Stimulated activated effector memory CD8-positive, alpha-beta T cell treated with anti-CD3 and anti-CD28 coated beads, Interleukin-12 subunit alpha, Interleukin-12 subunit beta, amount 100 ng/mL, for 72 hours (primary cell): Measurements from ENCODE around the gene PLEKHG2.
A peak's percentile ranks its signal among the peaks of the same experiment; 100 is the strongest.
"Not testable (repeated sequence)": the region's sequence is repeated elsewhere in the genome, so short reads cannot be mapped to it uniquely, and the experiment has no call there.

Source experiments
- ATAC-seq: fragments of 150-1000 bp; cut with Tn5 transposase; 2 replicates; pipeline ENCODE4 v1.10.0; 2021
- DNase-seq, 2 donors: peaks; one replicate each; pipeline ENCODE4 v3.0.0; 2021 to 2022; ENCODE audit warnings: low spot score in 2 of 2
- H3K27ac Mint-ChIP-seq: one replicate; pipeline ENCODE4 v1.8.0; 2022; ENCODE audit warnings: mild to moderate bottlenecking, mixed read lengths
- H3K36me3 Mint-ChIP-seq: one replicate; pipeline ENCODE4 v1.8.0; 2022; ENCODE audit warnings: mild to moderate bottlenecking, mixed read lengths
- H3K4me1 Mint-ChIP-seq: one replicate; pipeline ENCODE4 v1.8.0; 2022; ENCODE audit warnings: mixed read lengths
- H3K4me3 Mint-ChIP-seq: one replicate; pipeline ENCODE4 v1.8.0; 2022; ENCODE audit warnings: mild to moderate bottlenecking, mixed read lengths
- H3K9me3 Mint-ChIP-seq: one replicate; pipeline ENCODE4 v1.8.0; 2022; ENCODE audit warnings: mixed read lengths

PLEKHG2 gene

GRCh38 chr19:39412100-39412866, at the start of gene PLEKHG2:
Gene PLEKHG2, plus strand, starts transcription at chr19:39412669. Its CDS starts 1,418 bp downstream, at chr19:39414087.
- peaks cover 58% of the 10 kb centered on the region for H3K4me1 Mint-ChIP-seq
- DNase-seq: peak; percentile 99 to 100
- H3K4me3 Mint-ChIP-seq: peak within 1 kb of the TSS; percentile 97
- ATAC-seq: peak; percentile 80
- no peaks in the 10 kb centered on the region for H3K9me3 Mint-ChIP-seq
- H3K27ac Mint-ChIP-seq: peak within 1 kb of the TSS; percentile 100
- H3K36me3 Mint-ChIP-seq: peaks cover 72% of the 10 kb centered on the region

DNA sequence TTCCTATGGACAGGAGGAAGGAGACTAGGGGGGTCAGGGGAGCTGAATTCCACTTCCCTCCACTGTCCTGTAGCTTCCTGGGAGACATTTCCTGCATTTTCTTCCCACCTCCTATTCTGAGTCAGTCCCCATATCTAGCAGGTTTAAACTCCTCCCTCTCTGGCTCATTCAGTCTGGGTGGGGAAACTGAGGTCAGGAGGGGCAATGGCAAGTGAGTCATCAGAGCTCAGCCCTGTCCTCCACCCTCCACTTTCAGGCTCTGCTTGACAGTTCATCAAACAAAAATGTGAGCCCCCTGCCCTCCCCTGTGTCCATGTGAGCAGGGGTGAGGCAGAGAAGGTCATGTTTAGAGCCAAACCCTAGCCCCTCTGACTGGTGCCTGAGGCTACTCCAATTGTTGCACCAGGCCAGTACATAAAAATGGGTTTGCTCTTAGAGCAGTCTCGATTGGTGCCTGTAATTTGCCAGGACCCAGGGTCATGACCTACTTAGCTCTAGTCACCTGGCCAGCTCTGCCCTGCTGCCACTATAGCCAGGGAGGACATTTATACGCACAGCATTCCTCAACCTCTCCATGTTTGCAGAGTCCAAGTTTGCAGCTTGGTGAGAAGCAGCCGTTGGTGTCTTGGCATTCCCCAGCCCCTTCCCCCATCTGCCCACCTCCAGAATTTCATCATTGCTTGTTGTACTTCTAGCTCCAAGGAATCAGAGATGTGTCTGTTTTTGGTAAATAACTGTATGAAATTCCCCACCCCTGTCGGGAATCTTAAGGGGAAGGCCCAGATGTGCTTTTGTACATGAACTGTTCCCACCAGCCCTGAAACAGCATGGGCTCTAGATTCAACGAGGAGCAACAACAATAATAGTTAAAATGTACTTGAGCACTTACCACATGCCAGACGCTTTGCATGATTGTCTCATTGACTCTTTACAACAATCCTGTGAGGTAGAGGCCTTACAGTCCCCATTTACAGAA, 49.5 kb upstream of the PLEKHG2 start:
- H3K36me3 Mint-ChIP-seq: peaks cover 79% of the 10 kb centered on the region
- no peaks in the 10 kb centered on the region for H3K9me3 Mint-ChIP-seq
- DNase-seq (no peak), ATAC-seq (no peak)
- H3K27ac Mint-ChIP-seq: peak overlapping the region; percentile 18
- no peak overlapping the region for H3K4me3 Mint-ChIP-seq
- peaks cover 9% of the 10 kb centered on the region for H3K4me1 Mint-ChIP-seq

- peak overlapping the region; percentile 18 for H3K27ac Mint-ChIP-seq
- ATAC-seq (peak; percentile 43), DNase-seq (no peak)
- H3K36me3 Mint-ChIP-seq: peaks cover 73% of the 10 kb centered on the region
- no peak overlapping the region for H3K4me3 Mint-ChIP-seq
- peaks cover 9% of the 10 kb centered on the region for H3K4me1 Mint-ChIP-seq
- no peaks in the 10 kb centered on the region for H3K9me3 Mint-ChIP-seq
These were observed 48.5 kb upstream of the PLEKHG2 start for GRCh38 chr19:39363901-39364457.

DNA sequence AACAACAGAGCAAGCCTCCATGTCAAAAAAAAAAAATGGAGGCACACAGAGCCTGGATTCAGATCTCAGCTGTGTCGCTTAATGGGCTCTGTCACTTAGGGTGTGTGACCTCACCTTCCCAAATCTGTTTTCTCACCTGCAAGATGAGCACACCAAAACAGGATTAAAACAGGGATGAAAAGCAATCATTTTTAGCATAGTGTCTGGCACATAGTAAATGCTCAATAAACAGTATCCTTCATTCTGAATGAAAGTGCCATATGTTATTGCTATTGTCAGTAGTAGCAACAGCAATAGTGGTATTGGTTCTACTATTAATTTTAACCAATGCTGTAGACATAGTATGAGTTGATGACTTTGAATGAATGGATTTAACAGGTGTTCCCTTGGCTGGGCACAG, 46.9 kb upstream of the PLEKHG2 start:
- H3K36me3 Mint-ChIP-seq: peaks cover 73% of the 10 kb centered on the region
- no peak overlapping the region for H3K4me3 Mint-ChIP-seq
- no peak for ATAC-seq
- H3K27ac Mint-ChIP-seq: no peak overlapping the region
- no peak for DNase-seq
- H3K4me1 Mint-ChIP-seq: peaks cover 9% of the 10 kb centered on the region
- no peaks in the 10 kb centered on the region for H3K9me3 Mint-ChIP-seq

DNA sequence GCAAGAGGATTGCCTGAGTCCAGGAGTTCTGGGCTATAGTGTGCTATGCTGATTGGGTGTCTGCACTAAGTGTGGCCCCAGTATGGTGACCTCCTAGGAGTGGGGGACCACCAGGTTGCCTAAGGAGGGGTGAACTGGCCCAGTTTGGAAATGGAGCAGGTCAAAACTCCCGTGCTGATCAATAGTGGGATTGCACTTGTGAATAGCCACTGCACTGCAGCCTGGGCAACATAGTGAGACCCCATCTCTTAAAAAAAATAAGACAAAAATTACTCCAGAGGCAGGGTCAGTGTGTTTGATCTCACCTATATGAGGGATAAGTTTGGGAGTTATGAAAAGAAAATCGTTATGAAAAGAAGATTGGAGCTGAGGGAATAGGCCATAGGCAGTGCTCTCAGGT, 43.3 kb upstream of the PLEKHG2 start:
- no peak for DNase-seq
- no peak overlapping the region for H3K4me3 Mint-ChIP-seq
- no peak for ATAC-seq
- H3K27ac Mint-ChIP-seq: no peak overlapping the region
- H3K4me1 Mint-ChIP-seq: peaks cover 6% of the 10 kb centered on the region
- H3K36me3 Mint-ChIP-seq: peaks cover 50% of the 10 kb centered on the region
- H3K9me3 Mint-ChIP-seq: no peaks in the 10 kb centered on the region

- no peak for ATAC-seq
- no peaks in the 10 kb centered on the region for H3K9me3 Mint-ChIP-seq
- H3K4me1 Mint-ChIP-seq: peaks cover 6% of the 10 kb centered on the region
- no peak overlapping the region for H3K4me3 Mint-ChIP-seq
- H3K36me3 Mint-ChIP-seq: peaks cover 52% of the 10 kb centered on the region
- no peak for DNase-seq
- H3K27ac Mint-ChIP-seq: peak overlapping the region; percentile 45
These were observed 41.7 kb upstream of the PLEKHG2 start for GRCh38 chr19:39370735-39371134.

- ATAC-seq (no peak), DNase-seq (no peak)
- Mint-ChIP-seq H3K36me3 (peaks cover 57% of the 10 kb centered on the region), H3K9me3 (no peaks in the 10 kb centered on the region), H3K4me3 (no peak overlapping the region), H3K27ac (peak overlapping the region; percentile 3), H3K4me1 (peaks cover 6% of the 10 kb centered on the region)
These were observed 40.2 kb upstream of the PLEKHG2 start for GRCh38 chr19:39372047-39372802.

DNA sequence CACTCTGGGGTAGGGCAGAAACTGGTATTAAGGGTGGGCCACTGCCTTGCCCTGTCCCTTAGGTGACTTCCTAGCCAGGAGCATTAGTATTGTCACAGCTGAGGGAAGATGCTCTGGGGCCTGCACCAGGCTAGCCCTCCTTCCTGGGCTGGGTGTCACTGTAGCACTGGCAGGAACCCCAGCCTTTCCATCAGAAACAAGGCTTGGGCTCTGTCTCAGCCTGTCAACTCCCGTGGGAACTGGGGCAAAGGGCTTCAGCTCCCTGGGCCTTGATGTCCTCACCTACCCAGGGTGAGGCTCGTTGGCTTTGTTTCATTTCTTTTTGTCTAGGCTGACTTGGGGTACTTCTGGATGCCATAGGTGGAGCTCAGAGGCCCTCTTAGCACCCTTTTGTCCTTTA, 39.5 kb upstream of the PLEKHG2 start:
- Mint-ChIP-seq H3K4me1 (peaks cover 6% of the 10 kb centered on the region), H3K9me3 (no peaks in the 10 kb centered on the region), H3K36me3 (peaks cover 65% of the 10 kb centered on the region), H3K4me3 (no peak overlapping the region), H3K27ac (peak overlapping the region; percentile 0)
- ATAC-seq (no peak), DNase-seq (no peak)

DNA sequence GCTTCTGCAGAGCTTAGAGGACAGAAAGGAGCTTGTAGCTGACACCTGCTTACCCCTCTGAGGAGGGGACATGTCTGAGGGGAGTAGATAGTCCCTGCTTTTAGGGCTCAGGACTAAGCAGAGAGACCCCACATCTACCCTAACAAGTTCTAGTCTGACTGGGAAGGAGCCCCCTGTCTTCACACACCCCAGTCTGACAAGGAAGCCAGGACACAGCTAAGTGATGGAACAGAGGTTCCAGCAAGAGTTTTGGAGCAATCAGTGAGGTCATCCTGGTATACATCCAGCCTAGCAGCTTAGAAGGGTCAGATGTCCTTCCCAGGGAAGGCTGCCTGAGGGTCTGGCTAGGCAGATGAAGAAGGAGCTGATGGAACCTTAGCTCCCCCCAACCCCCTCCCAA, 36.5 kb upstream of the PLEKHG2 start:
- no peak for ATAC-seq
- DNase-seq: no peak
- peaks cover 70% of the 10 kb centered on the region for H3K36me3 Mint-ChIP-seq
- H3K9me3 Mint-ChIP-seq: no peaks in the 10 kb centered on the region
- no peak overlapping the region for H3K27ac Mint-ChIP-seq
- no peak overlapping the region for H3K4me3 Mint-ChIP-seq
- peaks cover 7% of the 10 kb centered on the region for H3K4me1 Mint-ChIP-seq

DNA sequence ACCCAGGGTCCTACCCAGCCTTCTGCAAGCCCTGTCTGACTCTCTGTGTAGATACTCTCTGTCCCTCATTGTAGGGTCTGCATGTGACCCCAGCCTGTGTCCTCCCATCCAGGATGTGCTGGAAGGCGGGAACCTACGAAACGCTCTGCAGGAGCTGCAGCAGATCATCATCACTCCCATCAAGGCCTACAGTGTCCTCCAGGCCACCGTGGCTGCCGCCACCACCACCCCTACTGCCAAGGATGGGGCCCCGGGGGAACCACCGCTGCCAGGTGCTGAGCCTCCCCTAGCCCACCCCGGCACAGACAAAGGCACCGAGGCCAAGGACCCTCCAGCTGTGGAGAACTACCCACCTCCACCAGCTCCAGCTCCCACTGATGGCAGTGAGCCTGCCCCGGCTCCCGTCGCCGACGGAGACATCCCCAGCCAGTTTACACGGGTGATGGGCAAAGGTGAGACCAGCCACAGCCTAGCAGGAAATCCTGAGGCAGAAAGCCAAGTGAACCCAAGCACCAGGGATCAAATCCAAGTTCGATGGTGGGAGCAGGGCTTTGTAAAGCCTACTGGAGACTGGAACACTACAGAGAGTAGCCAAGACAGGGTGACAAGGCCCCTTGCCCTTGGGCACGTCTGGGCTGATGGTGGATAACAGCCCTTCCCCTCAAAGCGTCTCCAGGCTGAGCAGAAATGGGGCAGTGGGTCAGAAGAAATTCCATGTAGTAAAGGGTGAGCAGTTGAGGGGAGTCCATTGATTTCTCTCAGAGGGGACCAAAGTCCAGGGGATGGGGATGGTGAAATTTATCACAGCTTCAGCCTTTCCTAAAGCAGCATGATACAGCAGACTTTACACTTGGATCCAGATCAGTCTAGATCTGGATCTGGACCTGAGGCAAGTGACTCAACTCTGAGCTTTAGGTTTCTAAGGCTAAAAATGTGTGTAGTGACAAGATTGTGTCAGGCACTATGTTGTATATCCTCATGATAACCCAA, 34.8 kb upstream of the PLEKHG2 start:
- peak overlapping the region; percentile 56 for H3K27ac Mint-ChIP-seq
- H3K4me3 Mint-ChIP-seq: no peak overlapping the region
- H3K36me3 Mint-ChIP-seq: peaks cover 78% of the 10 kb centered on the region
- DNase-seq (no peak), ATAC-seq (no peak)
- H3K4me1 Mint-ChIP-seq: peaks cover 12% of the 10 kb centered on the region
- H3K9me3 Mint-ChIP-seq: no peaks in the 10 kb centered on the region

DNA sequence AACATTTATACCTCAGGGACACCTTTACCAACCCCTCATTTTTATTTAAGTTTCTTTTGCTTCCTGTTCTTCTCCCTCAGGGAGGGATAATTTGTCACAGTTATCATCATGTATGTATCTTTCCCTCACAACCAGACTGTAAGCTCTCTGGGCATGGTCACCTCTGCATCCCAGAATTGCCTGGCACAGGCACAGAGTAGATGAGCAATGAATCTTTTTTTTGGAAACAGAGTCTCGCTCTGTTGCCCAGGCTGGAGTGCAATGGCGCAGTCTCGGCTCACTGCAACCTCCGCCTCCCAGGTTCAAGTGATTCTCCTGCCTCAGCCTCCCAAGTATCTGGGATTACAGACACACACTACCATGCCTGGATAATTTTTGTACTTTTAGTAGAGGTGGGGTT, 33.1 kb upstream of the PLEKHG2 start:
- not testable (repeated sequence) for DNase-seq, H3K4me1 Mint-ChIP-seq, H3K9me3 Mint-ChIP-seq, ATAC-seq, H3K27ac Mint-ChIP-seq, H3K4me3 Mint-ChIP-seq
- peaks cover 95% of the 10 kb centered on the region for H3K36me3 Mint-ChIP-seq

DNA sequence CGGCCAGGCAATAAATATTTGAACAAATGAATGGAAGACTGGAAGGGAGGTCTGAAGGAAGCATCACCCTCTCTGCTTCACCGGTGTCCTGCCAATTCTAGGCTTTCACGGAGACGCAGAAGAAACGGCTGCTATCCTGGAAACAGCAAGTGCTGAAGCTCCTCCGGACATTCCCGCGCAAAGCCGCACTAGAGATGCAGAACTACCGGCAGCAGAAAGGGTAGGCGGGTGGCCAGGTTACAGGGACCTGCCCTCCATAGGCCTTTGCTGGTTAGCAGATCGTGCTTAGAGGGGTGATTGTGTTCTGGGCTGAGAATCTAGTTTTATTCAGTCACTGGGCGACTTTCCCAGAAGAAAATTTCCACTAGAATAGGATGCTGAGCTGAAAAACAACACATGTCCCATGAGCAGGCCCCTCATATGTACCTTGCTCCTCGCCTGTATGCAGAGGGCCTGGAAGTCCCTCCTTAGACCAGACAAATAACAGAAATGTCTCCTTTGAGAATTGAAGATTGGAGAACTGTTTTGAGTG, 32.5 kb upstream of the PLEKHG2 start:
- Mint-ChIP-seq H3K9me3 (no peaks in the 10 kb centered on the region), H3K4me1 (peaks cover 7% of the 10 kb centered on the region), H3K27ac (no peak overlapping the region), H3K4me3 (no peak overlapping the region), H3K36me3 (peaks cover 95% of the 10 kb centered on the region)
- ATAC-seq: no peak
- no peak for DNase-seq

DNA sequence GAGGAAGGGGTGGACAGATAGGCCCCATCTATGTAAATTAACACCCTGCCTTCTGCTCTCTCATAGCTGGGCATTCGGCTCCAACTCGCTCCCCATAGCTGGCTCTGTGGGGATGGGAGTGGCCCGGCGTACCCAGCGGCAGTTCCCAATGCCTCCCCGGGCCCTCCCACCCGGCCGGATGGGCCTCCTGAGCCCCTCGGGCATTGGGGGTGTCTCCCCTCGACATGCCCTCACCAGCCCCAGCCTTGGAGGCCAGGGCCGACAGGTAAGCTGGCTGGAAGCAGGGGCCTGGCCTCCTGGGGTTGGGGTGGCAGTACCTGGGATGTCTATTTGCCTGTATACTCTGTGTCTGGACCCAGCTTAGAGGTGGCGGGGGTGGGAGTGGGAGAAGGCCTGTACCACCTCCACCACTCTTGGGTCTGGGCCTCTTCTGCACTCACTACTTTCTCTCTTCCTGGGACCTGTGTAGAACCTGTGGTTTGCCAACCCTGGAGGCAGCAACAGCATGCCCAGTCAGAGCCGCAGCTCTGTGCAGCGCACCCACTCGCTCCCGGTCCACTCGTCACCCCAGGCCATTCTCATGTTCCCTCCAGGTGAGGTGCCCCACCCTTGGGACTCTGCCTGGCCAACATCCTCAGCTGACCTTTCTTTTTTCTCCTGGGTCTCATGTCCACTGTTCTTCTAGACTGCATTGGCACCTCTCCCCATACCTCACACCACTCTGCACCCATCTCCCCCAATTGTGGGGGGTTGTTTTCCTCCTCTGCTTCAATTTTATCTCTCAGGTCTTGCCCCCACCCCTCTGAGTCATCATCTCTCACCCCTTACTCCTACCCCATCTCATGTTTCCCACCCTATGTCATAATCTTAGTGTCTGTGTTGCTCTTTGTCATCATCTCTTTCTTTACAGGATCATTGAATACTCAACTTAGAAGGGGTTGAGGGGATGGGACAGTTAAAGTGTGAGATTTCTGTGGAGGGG, 31.7 kb upstream of the PLEKHG2 start:
- no peak overlapping the region for H3K4me3 Mint-ChIP-seq
- DNase-seq (no peak), ATAC-seq (no peak)
- H3K36me3 Mint-ChIP-seq: peaks cover 95% of the 10 kb centered on the region
- peaks cover 7% of the 10 kb centered on the region for H3K4me1 Mint-ChIP-seq
- H3K27ac Mint-ChIP-seq: peak overlapping the region; percentile 39
- H3K9me3 Mint-ChIP-seq: no peaks in the 10 kb centered on the region
